GM12874 (cell line): ENCODE data around the gene ZC3H12A.

Experiments used
- CTCF ChIP-seq: IDR thresholded peaks from 2 replicates; pipeline ENCODE4 v1.5.1; 2011; ENCODE audit warnings: low read depth, mild to moderate bottlenecking, control low read depth, low read length, moderate library complexity; ENCODE audit not compliant: insufficient read depth

The ZC3H12A gene

GRCh38 chr1:37475380-37476086 lies 1.2 kb downstream of the ZC3H12A start:
- no peak for TF ChIP-seq CTCF

DNA sequence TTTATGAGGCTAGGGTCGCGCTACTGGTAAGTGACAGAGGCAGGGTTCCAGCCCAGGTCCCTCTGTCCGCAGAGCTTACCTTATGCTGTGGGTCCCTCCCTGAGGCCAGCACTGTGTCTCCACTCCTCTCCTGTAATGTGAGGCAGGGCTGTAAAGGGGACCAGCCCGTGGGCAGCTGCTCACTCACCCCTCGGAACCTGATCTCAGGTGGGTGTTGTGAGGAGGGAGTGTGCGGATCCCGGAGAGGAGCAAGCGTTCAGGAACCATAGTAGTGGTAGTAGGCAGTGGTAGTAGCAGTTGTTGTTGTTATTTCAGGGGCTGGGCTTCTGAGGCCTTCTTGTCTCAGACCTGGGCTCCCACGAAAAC lies 1.7 kb downstream of the ZC3H12A start:
- TF ChIP-seq CTCF, result no peak

DNA sequence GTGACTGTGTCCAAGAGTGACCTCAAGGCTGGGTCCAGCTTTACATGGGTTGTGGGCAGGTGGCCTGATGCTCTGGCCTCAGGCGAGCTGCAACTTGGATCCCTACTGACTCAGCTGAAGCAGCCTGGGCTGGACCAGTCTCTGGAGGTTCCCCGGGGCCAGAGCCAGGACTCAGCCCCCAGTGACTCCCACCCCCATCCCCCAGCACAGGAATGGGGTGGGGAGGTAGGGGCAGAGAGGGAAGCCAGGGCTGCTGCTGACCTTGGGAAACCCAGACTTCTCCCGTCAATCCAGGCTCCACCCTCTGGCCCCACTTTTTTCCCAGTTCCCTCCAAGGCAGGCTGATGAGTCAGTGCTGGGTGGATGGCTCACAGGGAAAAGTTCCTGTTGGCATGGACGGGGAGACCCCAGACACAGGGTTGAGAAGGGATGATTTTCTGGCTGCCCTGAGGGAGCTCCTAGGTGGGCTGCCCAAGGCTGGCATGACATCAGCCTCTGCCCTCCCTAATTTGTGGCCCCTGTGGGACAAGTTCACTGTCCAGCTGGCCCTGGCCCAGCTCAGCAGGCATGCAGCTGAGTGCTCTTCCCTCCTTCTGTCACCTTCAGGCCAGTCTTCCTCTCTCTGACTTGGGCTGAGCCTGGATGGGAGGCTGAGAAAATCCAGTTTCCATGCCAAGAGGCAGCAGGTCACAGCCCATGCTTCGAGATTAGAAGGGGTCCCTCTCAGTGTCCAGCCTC lies 2.2 kb downstream of the ZC3H12A start:
- no peak for TF ChIP-seq CTCF

GRCh38 chr1:37477198-37477931 lies 3.0 kb downstream of the ZC3H12A start:
- no peak for TF ChIP-seq CTCF

DNA sequence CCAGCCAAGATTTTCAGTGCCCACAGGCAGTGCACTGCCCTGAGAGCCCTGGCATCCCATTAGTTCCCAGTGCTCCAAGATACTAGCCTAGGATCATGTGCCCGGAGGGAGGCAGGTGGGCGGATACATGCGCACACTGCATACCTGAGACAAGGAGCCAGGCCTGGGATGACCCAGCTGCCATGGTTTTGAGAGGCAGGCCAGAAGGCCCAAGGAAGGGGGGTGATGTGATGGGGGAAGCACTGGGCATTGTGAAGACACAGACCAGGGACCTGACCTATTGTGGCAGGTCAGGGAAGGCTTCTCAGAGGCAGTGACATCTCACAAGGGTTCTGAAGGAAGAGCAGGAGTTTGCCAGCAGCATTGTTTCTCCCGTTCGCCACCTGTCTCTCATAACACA lies 3.6 kb downstream of the ZC3H12A start:
- TF ChIP-seq CTCF, result no peak

DNA sequence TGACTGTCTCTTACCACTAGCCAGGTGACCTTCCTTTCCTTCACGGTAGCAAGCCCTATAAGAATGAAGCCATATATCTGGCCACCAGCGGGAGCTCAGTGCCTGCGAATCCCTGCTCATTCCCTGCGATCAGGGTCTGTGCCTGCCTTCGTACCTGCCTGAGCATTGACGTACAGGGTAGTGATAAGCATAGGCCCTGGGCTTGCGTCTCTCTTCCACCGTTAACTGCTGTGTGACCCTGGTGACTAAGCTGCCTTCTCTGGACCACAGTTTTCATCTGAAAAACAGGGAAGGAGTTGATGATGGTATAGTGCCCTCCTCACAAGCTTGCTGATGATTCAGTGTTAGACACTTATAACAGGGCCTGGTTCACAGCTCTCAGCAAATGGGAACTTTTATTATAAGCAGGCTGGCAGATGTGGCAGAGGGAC lies 4.1 kb downstream of the ZC3H12A start:
- TF ChIP-seq CTCF, result no peak

- TF ChIP-seq CTCF, result no peak
Observed at GRCh38 chr1:37478890-37479254, 4.5 kb downstream of the ZC3H12A start.
